Body of pancreas (tissue), 4 donors: ENCODE results near the gene PRTG. TPM values are rescaled to one million over a fixed set of nuclear protein-coding genes. Genes with fewer than 3 reads are reported as not detected.
"Not testable (repeated sequence)": the region's sequence is repeated elsewhere in the genome, so short reads cannot be mapped to it uniquely, and the experiment has no call there.

Source experiments
- ATAC-seq: fragments of 150-250 bp; one replicate; pipeline ENCODE4 v1.9.1; 2016
- DNase-seq, 4 donors: peaks; one replicate each; pipeline ENCODE4 v3.0.0-alpha.2; 2019
- H3K27ac ChIP-seq, 4 donors: fragments of 200-600 bp; sonication (generic); 1 replicate in 3 of 4; 2 replicates in 1 of 4; pipeline versions ENCODE4 v1.5.1 to v1.6.1; 2016 to 2019; ENCODE audit warnings: mild to moderate bottlenecking in 1 of 4, mixed read lengths in 1 of 4, moderate library complexity in 1 of 4
- H3K27me3 ChIP-seq, 2 donors: fragments of 200-600 bp; sonication (generic); one replicate each; pipeline ENCODE4 v1.6.0; 2016; ENCODE audit warnings: mild to moderate bottlenecking in 1 of 2
- H3K36me3 ChIP-seq, 2 donors: fragments of 200-600 bp; sonication (generic); replicated peaks in 1 of 2; 2 replicates each; pipeline ENCODE4 v1.5.1; 2016; ENCODE audit warnings: low read depth in 2 of 2; ENCODE audit not compliant: insufficient read depth in 1 of 2
- H3K4me1 ChIP-seq: fragments of 200-600 bp; sonication (generic); one replicate; pipeline ENCODE4 v1.6.0; 2016
- H3K4me3 ChIP-seq, 2 donors: fragments of 200-600 bp; sonication (generic); 1 replicate in 1 of 2; 2 replicates in 1 of 2; pipeline ENCODE4 v1.5.1; 2016 to 2019
- H3K9me3 ChIP-seq, 3 donors: fragments of 200-600 bp; sonication (generic); 1 replicate in 2 of 3; 2 replicates in 1 of 3; pipeline ENCODE4 v1.5.1; 2016
- POLR2A ChIP-seq, 3 donors: fragments of 450-650 bp; IDR thresholded peaks; one replicate each; pipeline ENCODE4 v1.6.1; 2016; ENCODE audit warnings: antibody characterized with exemption in 3 of 3, mild to moderate bottlenecking in 2 of 3
- WGBS, 2 donors: methylation state at CpG; one replicate each; pipeline ENCODE4 v1.1.5; 2017; 5-methylcytosine and 5-hydroxymethylcytosine counted together
- intact Hi-C: fragments of 100-400 bp; cut with DNase I; formaldehyde crosslinking; loops from one replicate; pipeline ENCODE4 v1.15.1; 2023
- total RNA-seq, 2 donors: library from RNA; depleted of rRNA; stranded (reverse); fragments of >200 nt; gene quantifications; one replicate each; pipeline ENCODE4 v1.1.0, GENCODE V29; 2016
- TF ChIP-seq, protein P1 (sequence below), 7 experiments: fragments of 450-650 bp in 4 of 7; fragments of 200-600 bp in 3 of 7; sonication (generic) in 3 of 7; IDR thresholded peaks; one replicate each; pipeline ENCODE4 v1.5.1; 2016 to 2019; ENCODE audit warnings: antibody characterized with exemption in 7 of 7

PRTG gene
- 1 to 10 TPM; 1.0 to 4.0 TPM for total RNA-seq

GRCh38 chr15:55742927-55743728 is at the start of gene PRTG:
Gene PRTG, minus strand, starts transcription at chr15:55743152. Its CDS starts 221 bp downstream, at chr15:55742931.
- H3K9me3 ChIP-seq = no peaks in the 10 kb centered on the region
- intact Hi-C loops = no loop called here
- TF ChIP-seq POLR2A (IDR thresholded peaks at IDR 0.05) = no peak
- 1 to 12% methylated on average over 7 to 70 of the region's 75 CpGs for WGBS, 2 donors
- H3K27me3 ChIP-seq = peaks cover 0 to 29% of the 10 kb centered on the region in 2 donors
- ATAC-seq (peak; percentile 75), DNase-seq (peak; percentile 37 to 55 (median 42))
- peak within 1 kb of the TSS in 1 of 4 donors; percentile 4 for H3K27ac ChIP-seq
- H3K4me3 ChIP-seq = peak within 1 kb of the TSS; percentile 37 to 71
- H3K4me1 ChIP-seq = peaks cover 25% of the 10 kb centered on the region
- H3K36me3 ChIP-seq = no peaks in the 10 kb centered on the region

DNA sequence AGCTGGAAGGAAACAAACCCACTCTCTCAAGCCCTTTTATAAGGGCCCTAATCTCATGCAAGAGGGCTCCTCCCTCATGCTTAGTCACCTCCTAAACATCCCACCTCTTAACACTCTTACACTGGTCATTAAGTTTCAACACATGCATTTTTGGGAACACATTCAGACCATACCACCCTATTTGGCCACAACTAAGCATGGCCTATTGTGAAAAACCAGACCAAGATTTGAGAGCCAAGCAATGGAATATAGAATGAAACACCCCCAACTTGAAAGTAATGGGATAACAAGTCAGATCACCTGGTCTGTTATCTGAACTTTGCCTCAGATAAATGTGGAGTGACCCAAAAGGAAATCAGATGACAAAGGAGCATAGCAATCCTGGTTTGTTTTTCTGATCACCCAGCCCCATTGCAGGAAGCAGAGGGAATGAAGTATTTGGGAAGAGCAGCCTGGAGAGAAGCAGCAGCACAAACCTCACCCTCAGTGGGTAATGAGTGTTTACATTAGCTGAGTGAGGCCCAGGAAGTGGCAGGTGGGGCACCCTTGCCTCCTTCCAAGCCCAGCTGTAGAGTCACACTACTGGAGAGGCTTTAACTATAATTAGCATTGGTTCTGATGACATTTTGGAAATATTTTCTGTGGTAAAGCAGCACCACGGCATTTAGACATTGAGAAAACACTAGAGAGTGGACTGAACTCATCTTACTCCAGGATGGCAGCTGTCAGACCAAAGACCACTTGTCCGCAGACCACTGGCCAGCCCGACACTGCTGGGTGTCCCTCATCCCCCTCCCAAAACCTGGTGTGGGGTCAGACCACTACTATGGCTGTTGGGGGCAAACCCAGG is 48.8 kb upstream of the PRTG start:
- Histone ChIP-seq H3K36me3 (no peaks in the 10 kb centered on the region), H3K27ac (no peak overlapping the region), H3K9me3 (peaks cover 0 to 6% (median 0%) of the 10 kb centered on the region in 3 donors), H3K4me1 (no peaks in the 10 kb centered on the region), H3K4me3 (no peak overlapping the region), H3K27me3 (no peaks in the 10 kb centered on the region)
- TF ChIP-seq POLR2A (IDR thresholded peaks at IDR 0.05) = no peak
- TF ChIP-seq, protein P1, sequence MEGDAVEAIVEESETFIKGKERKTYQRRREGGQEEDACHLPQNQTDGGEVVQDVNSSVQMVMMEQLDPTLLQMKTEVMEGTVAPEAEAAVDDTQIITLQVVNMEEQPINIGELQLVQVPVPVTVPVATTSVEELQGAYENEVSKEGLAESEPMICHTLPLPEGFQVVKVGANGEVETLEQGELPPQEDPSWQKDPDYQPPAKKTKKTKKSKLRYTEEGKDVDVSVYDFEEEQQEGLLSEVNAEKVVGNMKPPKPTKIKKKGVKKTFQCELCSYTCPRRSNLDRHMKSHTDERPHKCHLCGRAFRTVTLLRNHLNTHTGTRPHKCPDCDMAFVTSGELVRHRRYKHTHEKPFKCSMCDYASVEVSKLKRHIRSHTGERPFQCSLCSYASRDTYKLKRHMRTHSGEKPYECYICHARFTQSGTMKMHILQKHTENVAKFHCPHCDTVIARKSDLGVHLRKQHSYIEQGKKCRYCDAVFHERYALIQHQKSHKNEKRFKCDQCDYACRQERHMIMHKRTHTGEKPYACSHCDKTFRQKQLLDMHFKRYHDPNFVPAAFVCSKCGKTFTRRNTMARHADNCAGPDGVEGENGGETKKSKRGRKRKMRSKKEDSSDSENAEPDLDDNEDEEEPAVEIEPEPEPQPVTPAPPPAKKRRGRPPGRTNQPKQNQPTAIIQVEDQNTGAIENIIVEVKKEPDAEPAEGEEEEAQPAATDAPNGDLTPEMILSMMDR (IDR thresholded peaks at IDR 0.05) = no peak
- ATAC-seq (no peak), DNase-seq (no peak)
- intact Hi-C loops = no loop called here
- 75 to 77% methylated on average over 3 of the region's 3 CpGs for whole genome bisulfite sequencing, 2 donors

DNA sequence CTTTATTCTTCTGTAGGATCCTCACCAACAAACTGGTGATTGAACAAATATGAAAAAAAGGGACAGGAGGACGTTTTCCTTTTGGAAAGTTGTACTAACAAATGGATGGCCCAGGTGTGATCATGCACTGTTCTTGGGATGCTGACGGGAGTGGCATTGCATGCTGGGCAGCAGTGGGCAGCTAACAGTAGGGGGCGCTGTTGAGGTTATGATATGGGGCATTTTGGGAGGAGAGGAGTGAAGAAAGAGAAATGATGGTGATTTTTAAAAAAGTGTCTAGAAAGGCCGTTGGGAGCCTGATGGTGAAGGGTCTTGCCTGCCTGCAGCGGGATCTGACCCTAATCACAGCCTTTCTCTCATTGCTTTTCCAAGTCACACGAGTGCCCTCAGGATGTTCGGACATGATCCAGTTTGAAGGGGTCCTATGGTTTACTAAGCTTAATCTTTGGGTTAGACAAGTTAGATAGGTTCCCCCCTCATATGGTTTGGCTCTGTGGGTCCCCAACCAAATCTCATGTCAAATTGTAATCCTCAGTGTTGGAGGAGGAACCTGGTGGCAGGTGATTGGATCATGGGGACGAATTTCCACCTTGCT is 46.2 kb upstream of the PRTG start:
- intact Hi-C loops = no loop called here
- peaks cover 0 to 2% (median 0%) of the 10 kb centered on the region in 3 donors for H3K9me3 ChIP-seq
- H3K27me3 ChIP-seq = no peaks in the 10 kb centered on the region
- ATAC-seq (no peak), DNase-seq (peak in 1 of 4 donors; percentile 14)
- no peak for TF ChIP-seq POLR2A (IDR thresholded peaks at IDR 0.05)
- TF ChIP-seq, protein P1 (IDR thresholded peaks at IDR 0.05) = no peak
- 69% methylated on average over 8 of the region's 8 CpGs for WGBS, 2 donors
- no peaks in the 10 kb centered on the region for H3K36me3 ChIP-seq
- H3K27ac ChIP-seq = no peak overlapping the region
- H3K4me1 ChIP-seq = no peaks in the 10 kb centered on the region
- H3K4me3 ChIP-seq = no peak overlapping the region

DNA sequence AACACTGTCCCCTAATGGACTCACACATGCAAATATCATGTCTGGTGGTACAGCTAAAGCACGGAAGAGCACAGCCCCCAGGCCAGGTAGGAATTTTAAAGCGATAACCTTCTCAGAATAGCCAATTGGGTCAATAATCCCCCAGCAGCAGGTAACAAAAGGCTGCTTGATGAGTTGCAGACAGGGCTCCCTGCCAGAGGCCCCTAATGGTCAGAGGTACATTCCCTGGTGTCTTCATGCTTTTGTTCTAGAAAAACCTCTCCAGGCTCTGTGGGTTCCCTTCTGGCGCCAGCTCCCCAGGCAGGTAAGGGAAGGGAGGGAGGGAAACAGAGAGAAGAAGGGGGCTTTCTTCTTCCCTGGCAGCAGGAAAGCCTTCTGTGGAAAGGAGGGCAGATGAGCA is 43.4 kb upstream of the PRTG start:
- WGBS, 2 donors = 60 to 69% methylated on average over 3 of the region's 3 CpGs
- DNase-seq = no peak
- H3K4me1 ChIP-seq = no peaks in the 10 kb centered on the region
- no peak overlapping the region for H3K27ac ChIP-seq
- no peaks in the 10 kb centered on the region for H3K27me3 ChIP-seq
- intact Hi-C loops = no loop called here
- no peaks in the 10 kb centered on the region for H3K9me3 ChIP-seq
- no peak for ATAC-seq
- no peaks in the 10 kb centered on the region for H3K36me3 ChIP-seq
- no peak for TF ChIP-seq POLR2A (IDR thresholded peaks at IDR 0.05)
- TF ChIP-seq, protein P1 (IDR thresholded peaks at IDR 0.05) = no peak
- no peak overlapping the region for H3K4me3 ChIP-seq

DNA sequence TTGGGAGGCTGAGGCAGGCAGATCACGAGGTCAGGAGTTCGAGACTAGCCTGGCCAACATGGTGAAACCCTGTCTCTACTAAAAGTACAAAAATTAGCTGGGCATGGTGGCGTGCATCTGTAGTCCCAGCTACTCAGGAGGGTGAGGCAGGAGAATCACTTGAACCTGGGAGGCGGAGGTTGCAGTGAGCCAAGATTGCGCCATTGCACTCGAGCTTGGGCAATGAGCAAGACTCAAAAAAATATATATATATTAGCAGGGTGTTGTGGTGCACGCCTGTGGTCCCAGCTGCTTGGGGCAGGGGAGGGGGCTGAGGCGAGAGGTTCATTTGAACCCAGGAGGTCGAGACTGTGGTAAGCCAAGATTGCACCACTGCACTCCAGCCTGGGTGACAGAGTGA is 42.6 kb upstream of the PRTG start:
- ATAC-seq, H3K9me3 ChIP-seq, H3K27me3 ChIP-seq, H3K36me3 ChIP-seq, H3K4me3 ChIP-seq, H3K4me1 ChIP-seq, DNase-seq, H3K27ac ChIP-seq, intact Hi-C loops: not testable (repeated sequence)
- WGBS, 2 donors = 75 to 77% methylated on average over 9 of the region's 9 CpGs
